Endothelial cell of umbilical vein (primary cell): ENCODE results near the gene CASP9. TPM values are rescaled to one million over a fixed set of nuclear protein-coding genes. Genes with fewer than 3 reads are reported as not detected.
A peak's percentile ranks its signal among the peaks of the same experiment; 100 is the strongest.

Experiments
- BruUV-seq: library from RNA; stranded (reverse); fragments of 400-500 nt; replicated peaks from 2 replicates; lab custom pipeline; 2021; lab: Mats Ljungman, UMichigan
- CTCF ChIA-PET: fragments of 300-600, 350-600 bp; sonication (Branson Sonifier 250); formaldehyde crosslinking; loops from one replicate; lab custom pipeline; 2021; ENCODE audit warnings: antibody characterized with exemption, inconsistent platforms; lab: Charles Lee
- POLR2A ChIA-PET: fragments of 300-600, 350-600 bp; sonication (Branson Sonifier 250); formaldehyde crosslinking; loops from one replicate; lab custom pipeline; 2021; ENCODE audit warnings: antibody characterized with exemption, inconsistent platforms; lab: Charles Lee
- DNase-seq: peaks from one replicate; pipeline ENCODE4 v3.0.0-alpha.2; 2011; ENCODE audit warnings: low read depth, low spot score
- FAIRE-seq: peaks from 2 replicates; lab custom pipeline; 2011; peaks lifted over from hg19 to GRCh38; lab: Jason Lieb, UNC
- H2AFZ ChIP-seq: 2 replicates; pipeline ENCODE4 v1.6.0; 2012; ENCODE audit warnings: low read depth, low read length, control low read depth, inconsistent platforms
- H3K27ac ChIP-seq: 2 replicates; pipeline ENCODE4 v1.5.1; 2011; ENCODE audit warnings: low read depth, mild to moderate bottlenecking, control low read depth, low read length, moderate library complexity; ENCODE audit not compliant: insufficient read depth
- H3K27me3 ChIP-seq, 2 experiments: 2 replicates each; pipeline versions ENCODE4 v1.6.0 to v1.6.1; 2011; ENCODE audit warnings: low read length in 2 of 2, mixed read lengths in 1 of 2; ENCODE audit not compliant: control insufficient read depth in 2 of 2, insufficient read depth in 2 of 2
- H3K36me3 ChIP-seq, 2 experiments: 2 replicates in 1 of 2; 3 replicates in 1 of 2; pipeline ENCODE4 v1.5.1; 2011; ENCODE audit warnings: low read length in 2 of 2, mild to moderate bottlenecking in 1 of 2, moderate library complexity in 1 of 2; ENCODE audit not compliant: control insufficient read depth in 2 of 2, insufficient read depth in 2 of 2; ENCODE audit errors: extremely low read depth in 1 of 2
- H3K4me1 ChIP-seq: 3 replicates; pipeline ENCODE4 v1.5.1; 2011; ENCODE audit warnings: mild to moderate bottlenecking, low read length; ENCODE audit not compliant: control insufficient read depth, insufficient read depth; ENCODE audit errors: extremely low read depth
- H3K4me2 ChIP-seq: 2 replicates; pipeline ENCODE4 v1.6.1; 2011; ENCODE audit warnings: low read length, control low read depth, mixed read lengths; ENCODE audit not compliant: insufficient read depth
- H3K4me3 ChIP-seq, 3 experiments: fragments of 200-600 bp in 1 of 3; sonication (generic), shearing (Covaris generic) in 1 of 3; replicated peaks in 1 of 3; 2 replicates each; pipeline ENCODE4 v1.5.1; 2011 to 2016; ENCODE audit warnings: control low read depth in 3 of 3, low read length in 3 of 3, mild to moderate bottlenecking in 2 of 3, inconsistent platforms in 1 of 3, low read depth in 1 of 3, moderate library complexity in 1 of 3; ENCODE audit not compliant: insufficient read depth in 1 of 3
- H3K79me2 ChIP-seq: 2 replicates; pipeline ENCODE4 v1.6.0; 2012; ENCODE audit warnings: low read length, inconsistent platforms; ENCODE audit not compliant: control insufficient read depth, insufficient read depth
- H3K9ac ChIP-seq: replicated peaks from 2 replicates; pipeline ENCODE3; 2011; ENCODE audit warnings: low read length, control low read depth; ENCODE audit not compliant: insufficient read depth; ENCODE audit errors: extremely low read depth
- H3K9me1 ChIP-seq: replicated peaks from 3 replicates; pipeline ENCODE4 v1.6.0; 2011; ENCODE audit warnings: mild to moderate bottlenecking, low read length; ENCODE audit not compliant: control insufficient read depth, insufficient read depth; ENCODE audit errors: extremely low read depth
- H3K9me3 ChIP-seq: replicated peaks from 2 replicates; pipeline ENCODE4 v1.5.1; 2012; ENCODE audit warnings: low read length, inconsistent platforms; ENCODE audit not compliant: control insufficient read depth, insufficient read depth
- H4K20me1 ChIP-seq: replicated peaks from 2 replicates; pipeline ENCODE3; 2011; ENCODE audit warnings: mild to moderate bottlenecking, low read length; ENCODE audit not compliant: control insufficient read depth, insufficient read depth; ENCODE audit errors: extremely low read depth
- EZH2 ChIP-seq: IDR thresholded peaks from 2 replicates; pipeline ENCODE4 v1.6.1; 2012; ENCODE audit warnings: borderline replicate concordance, low read depth, mild to moderate bottlenecking, moderate library complexity, low read length, inconsistent platforms; ENCODE audit not compliant: severe bottlenecking
- FOS ChIP-seq: IDR thresholded peaks from 2 replicates; pipeline ENCODE4 v1.6.1; 2011; ENCODE audit warnings: mild to moderate bottlenecking, low read length, moderate library complexity, borderline replicate concordance; ENCODE audit not compliant: insufficient read depth
- GATA2 ChIP-seq: IDR thresholded peaks from 2 replicates; pipeline ENCODE4 v1.7.0; 2011; ENCODE audit warnings: low read depth, mild to moderate bottlenecking, moderate library complexity, mixed read lengths, low read length; ENCODE audit not compliant: insufficient read length, insufficient read depth
- JUN ChIP-seq: IDR thresholded peaks from 2 replicates; pipeline ENCODE4 v1.6.1; 2011; ENCODE audit warnings: borderline replicate concordance, low read depth; ENCODE audit not compliant: insufficient read length, insufficient read depth
- MAX ChIP-seq: IDR thresholded peaks from 2 replicates; pipeline ENCODE4 v1.6.1; 2011; ENCODE audit not compliant: insufficient read depth, insufficient read length
- MYC ChIP-seq: IDR thresholded peaks from one replicate; pipeline ENCODE4 v1.6.1; 2011; ENCODE audit warnings: mild to moderate bottlenecking, low read depth, low read length
- POLR2A ChIP-seq: IDR thresholded peaks from 2 replicates; pipeline ENCODE4 v1.6.1; 2012; ENCODE audit warnings: low read depth, mild to moderate bottlenecking, control low read depth, low read length
- POLR2AphosphoS5 ChIP-seq: IDR thresholded peaks from 2 replicates; pipeline ENCODE4 v1.6.1; 2012; ENCODE audit warnings: low read depth, mild to moderate bottlenecking, control low read depth, low read length, moderate library complexity; ENCODE audit not compliant: insufficient read depth
- dilution Hi-C: fragments of 300-500 bp; cut with MboI; formaldehyde crosslinking; loops from one replicate; pipeline ENCODE4 v1.15.0; 2019; ENCODE audit warnings: low sequenced_read_pairs; ENCODE audit not compliant: extremely low pct_ligation_motif_present
- intact Hi-C: fragments of 100-400 bp; cut with micrococcal nuclease; formaldehyde crosslinking; loops from one replicate; pipeline ENCODE4 v1.10.0; 2022
- polyA plus RNA-seq, 4 experiments: library from polyadenylated mRNA; depleted of rRNA in 3 of 4; stranded (reverse) in 3 of 4; unstranded in 1 of 4; fragments of >200 nt; gene quantifications; 2 replicates each; pipeline versions ENCODE4 v1.2.1 to v1.2.3, GENCODE V29; 2011 to 2012; ENCODE audit warnings: missing spikeins in 1 of 4
- total RNA-seq: library from RNA; stranded (reverse); gene quantifications from 2 replicates; pipeline ENCODE4 v1.2.3, GENCODE V29; 2021
- TF ChIP-seq, protein P1 (sequence below), 2 donors: IDR thresholded peaks; 1 replicate in 1 of 2; 2 replicates in 1 of 2; pipeline ENCODE4 v1.5.1; 2011; ENCODE audit warnings: low read length in 2 of 2, mild to moderate bottlenecking in 2 of 2, moderate library complexity in 2 of 2, control low read depth in 1 of 2, inconsistent platforms in 1 of 2, low read depth in 1 of 2; ENCODE audit not compliant: insufficient read depth in 1 of 2; ENCODE audit errors: extremely low read depth in 1 of 2

Gene CASP9
- total and polyA plus RNA-seq, 2 donors (not counting 3 experiments of a cell fraction or from before 2014, with no cell fraction given), result 10.5 to 14.1 TPM

- no peaks in the 10 kb centered on the region for H3K9me1 ChIP-seq
- H3K4me2 ChIP-seq, result peak within 1 kb of the TSS; percentile 84
- H3K36me3 ChIP-seq, result no peaks in the 10 kb centered on the region
- FAIRE-seq (peak; percentile 98), DNase-seq (peak; percentile 100)
- H2AFZ ChIP-seq, result peak within 1 kb of the TSS; percentile 96
- no peaks in the 10 kb centered on the region for H4K20me1 ChIP-seq
- ChIA-PET CTCF (interaction anchor here (1.3 kb wide), 1 partner anchor 203 kb away, joined by 3 read pairs; no protein-coding TSS in a partner anchor), POLR2A (interaction anchor here (0.6 kb wide), 1 partner anchor 993 kb away, joined by 3 read pairs; no protein-coding TSS in a partner anchor)
- peak within 1 kb of the TSS; percentile 44 for H3K27ac ChIP-seq
- no peak for TF ChIP-seq GATA2
- no peak for TF ChIP-seq EZH2
- peak; percentile 76 for TF ChIP-seq POLR2AphosphoS5
- peak; percentile 58 for TF ChIP-seq MYC
- no peak for TF ChIP-seq JUN
- peak; percentile 90 for TF ChIP-seq POLR2A
- TF ChIP-seq, protein P1, sequence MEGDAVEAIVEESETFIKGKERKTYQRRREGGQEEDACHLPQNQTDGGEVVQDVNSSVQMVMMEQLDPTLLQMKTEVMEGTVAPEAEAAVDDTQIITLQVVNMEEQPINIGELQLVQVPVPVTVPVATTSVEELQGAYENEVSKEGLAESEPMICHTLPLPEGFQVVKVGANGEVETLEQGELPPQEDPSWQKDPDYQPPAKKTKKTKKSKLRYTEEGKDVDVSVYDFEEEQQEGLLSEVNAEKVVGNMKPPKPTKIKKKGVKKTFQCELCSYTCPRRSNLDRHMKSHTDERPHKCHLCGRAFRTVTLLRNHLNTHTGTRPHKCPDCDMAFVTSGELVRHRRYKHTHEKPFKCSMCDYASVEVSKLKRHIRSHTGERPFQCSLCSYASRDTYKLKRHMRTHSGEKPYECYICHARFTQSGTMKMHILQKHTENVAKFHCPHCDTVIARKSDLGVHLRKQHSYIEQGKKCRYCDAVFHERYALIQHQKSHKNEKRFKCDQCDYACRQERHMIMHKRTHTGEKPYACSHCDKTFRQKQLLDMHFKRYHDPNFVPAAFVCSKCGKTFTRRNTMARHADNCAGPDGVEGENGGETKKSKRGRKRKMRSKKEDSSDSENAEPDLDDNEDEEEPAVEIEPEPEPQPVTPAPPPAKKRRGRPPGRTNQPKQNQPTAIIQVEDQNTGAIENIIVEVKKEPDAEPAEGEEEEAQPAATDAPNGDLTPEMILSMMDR (IDR thresholded peaks at IDR 0.05; ENCODE audit: extremely low read depth in 1 of 2, insufficient read depth in 1 of 2, low read depth in 1 of 2, low read length in 2 of 2), result peak in 1 of 2 donors; percentile 4
- TF ChIP-seq FOS, result no peak
- TF ChIP-seq MAX, result peak; percentile 95
- H3K4me1 ChIP-seq, result peaks cover 24% of the 10 kb centered on the region
- H3K9ac ChIP-seq, result peak within 1 kb of the TSS; percentile 58
- peak within 1 kb of the TSS; percentile 52 to 87 (median 74) for H3K4me3 ChIP-seq
- TSS peak; percentile 47 for BruUV-seq
- dilution Hi-C loops (no loop called here), intact Hi-C loops (loop anchor here (1.0 to 10.0 kb wide), 3 partner anchors 77 to 318 kb away; partner anchors contain the start of genes DDI2 and SPEN)
- H3K9me3 ChIP-seq, result no peaks in the 10 kb centered on the region
- no peaks in the 10 kb centered on the region for H3K27me3 ChIP-seq
- H3K79me2 ChIP-seq, result peaks cover 11% of the 10 kb centered on the region
Measured at GRCh38 chr1:15526490-15527339, 2.7 kb upstream of the CASP9 start, which contains the start of gene DNAJC16. Gene DNAJC16, plus strand, starts transcription at chr1:15526848. Its CDS starts 2,258 bp downstream, at chr1:15529106.
